GM12878 (cell line): ENCODE data around the gene TMEM63B. TPM values are rescaled to one million over a fixed set of nuclear protein-coding genes. Genes with fewer than 3 reads are reported as not detected.

ENCODE experiments used
- ATAC-seq: fragments of 200-7000 bp; cut with Tn5 transposase; 3 replicates; pipeline ENCODE4 v1.9.1; 2020; ENCODE audit warnings: mild to moderate bottlenecking, moderate library complexity
- BruUV-seq: library from RNA; stranded (reverse); fragments of 400-500 nt; replicated peaks from 2 replicates; lab custom pipeline; 2021; lab: Mats Ljungman, UMichigan
- CTCF ChIA-PET: fragments of 300-600 bp; sonication (Branson Sonifier 250); formaldehyde crosslinking; extraction: SDS; loops from one replicate; lab custom pipeline; 2021; ENCODE audit warnings: inconsistent platforms; lab: Yijun Ruan, JAX
- POLR2A ChIA-PET: fragments of 350-600 bp; formaldehyde crosslinking; extraction: SDS; loops from one replicate; lab custom pipeline; 2021; ENCODE audit warnings: inconsistent platforms; lab: Charles Lee
- RAD21 ChIA-PET: fragments of 300-600 bp; sonication (Branson Sonifier 250); formaldehyde crosslinking; loops from one replicate; lab custom pipeline; 2023; ENCODE audit warnings: antibody characterized with exemption; ENCODE audit not compliant: unreplicated experiment; lab: Charles Lee
- SMC1A ChIA-PET: fragments of 300-600 bp; sonication (Branson Sonifier 250); formaldehyde crosslinking; loops from one replicate; lab custom pipeline; 2023; ENCODE audit not compliant: unreplicated experiment, uncharacterized antibody; lab: Charles Lee
- DNase-seq: peaks from one replicate; pipeline ENCODE4 v3.0.0-alpha.2; 2011; ENCODE audit warnings: low read depth, low spot score
- FAIRE-seq: peaks from 3 replicates; lab custom pipeline; 2011; peaks lifted over from hg19 to GRCh38; lab: Jason Lieb, UNC
- H2AFZ ChIP-seq: 2 replicates; pipeline ENCODE4 v1.6.0; 2011; ENCODE audit warnings: low read depth, low read length, control low read depth; ENCODE audit not compliant: control insufficient read depth
- H3K27ac ChIP-seq: 2 replicates; pipeline ENCODE4 v1.5.1; 2011; ENCODE audit warnings: control low read depth; ENCODE audit not compliant: control insufficient read depth, insufficient read depth
- H3K27me3 ChIP-seq, 2 experiments: replicated peaks in 1 of 2; 2 replicates each; pipeline versions ENCODE4 v1.6.0 to v1.6.1; 2011; ENCODE audit warnings: low read length in 1 of 2; ENCODE audit not compliant: control insufficient read depth in 2 of 2, insufficient read depth in 2 of 2
- H3K36me3 ChIP-seq, 2 experiments: 2 replicates each; pipeline ENCODE4 v1.5.1; 2011; ENCODE audit warnings: low read length in 1 of 2; ENCODE audit not compliant: control insufficient read depth in 2 of 2, insufficient read depth in 2 of 2
- H3K4me1 ChIP-seq: 2 replicates; pipeline ENCODE4 v1.6.1; 2011; ENCODE audit warnings: mild to moderate bottlenecking, low read length, moderate library complexity, mixed read lengths; ENCODE audit not compliant: control insufficient read depth, insufficient read depth
- H3K4me2 ChIP-seq: 2 replicates; pipeline ENCODE4 v1.6.0; 2011; ENCODE audit warnings: control low read depth; ENCODE audit not compliant: control insufficient read depth, insufficient read depth
- H3K4me3 ChIP-seq: fragments of 200-600 bp; sonication (generic); 2 replicates; pipeline ENCODE4 v1.5.1; 2016
- H3K79me2 ChIP-seq: 2 replicates; pipeline ENCODE4 v1.6.0; 2011; ENCODE audit warnings: low read length; ENCODE audit not compliant: control insufficient read depth, insufficient read depth
- H3K9ac ChIP-seq: 2 replicates; pipeline ENCODE4 v1.8.0; 2011; ENCODE audit warnings: low read length, control low read depth, mixed read lengths; ENCODE audit not compliant: control insufficient read depth, insufficient read depth
- H3K9me3 ChIP-seq: replicated peaks from 3 replicates; pipeline ENCODE4 v1.5.1; 2011; ENCODE audit warnings: mild to moderate bottlenecking, low read length; ENCODE audit not compliant: control insufficient read depth, insufficient read depth
- H4K20me1 ChIP-seq: 2 replicates; pipeline ENCODE4 v1.6.0; 2011; ENCODE audit not compliant: control insufficient read depth, insufficient read depth
- FOS ChIP-seq: IDR thresholded peaks from 3 replicates; pipeline ENCODE4 v1.6.1; 2011; ENCODE audit warnings: borderline replicate concordance; ENCODE audit not compliant: insufficient read length; ENCODE audit errors: extremely low read depth
- KDM1A ChIP-seq: fragments of 200-600 bp; sonication (generic); IDR thresholded peaks from 2 replicates; pipeline ENCODE4 v1.6.1; 2016; ENCODE audit warnings: borderline replicate concordance
- LARP7 ChIP-seq: fragments of 450-650 bp; IDR thresholded peaks from 2 replicates; pipeline ENCODE4 v1.6.1; 2017; ENCODE audit warnings: mild to moderate bottlenecking
- NFXL1 ChIP-seq: fragments of 450-650 bp; IDR thresholded peaks from 2 replicates; pipeline ENCODE4 v1.6.1; 2017; ENCODE audit warnings: antibody characterized with exemption, mild to moderate bottlenecking, borderline replicate concordance
- PAX5 ChIP-seq: IDR thresholded peaks from 2 replicates; pipeline ENCODE4 v1.6.1; 2011; ENCODE audit warnings: low read depth, low read length, borderline replicate concordance
- STAT3 ChIP-seq: IDR thresholded peaks from 2 replicates; pipeline ENCODE4 v1.6.1; 2011; ENCODE audit warnings: low read depth, low read length, improper control_type of control experiment
- ZBED1 ChIP-seq: IDR thresholded peaks from 2 replicates; pipeline ENCODE4 v1.6.1; 2016; ENCODE audit warnings: borderline replicate concordance
- WGBS: methylation state at CpG from one replicate; pipeline ENCODE4 v1.1.6; 2016; ENCODE audit warnings: low lambda C conversion rate; ENCODE audit not compliant: insufficient replicate concordance, insufficient coverage; ENCODE audit errors: missing lambda C conversion rate; 5-methylcytosine and 5-hydroxymethylcytosine counted together
- in situ Hi-C: fragments of 300-500 bp; cut with MboI; formaldehyde crosslinking; loops from 9 replicates; pipeline ENCODE4 v1.14.3; 2018; ENCODE audit warnings: mixed read lengths
- intact Hi-C: fragments of 100-400 bp; cut with micrococcal nuclease; formaldehyde crosslinking; loops from one replicate; pipeline ENCODE4 v1.14.2; 2022; ENCODE audit not compliant: unreplicated experiment
- polyA plus RNA-seq, 11 experiments: library from polyadenylated mRNA; depleted of rRNA in 4 of 11; unstranded in 6 of 11; stranded (reverse) in 5 of 11; fragments of >200 nt; fragmentation: Nextera tagmentation in 4 of 11; fragmentation: Illumina TruSeq in 1 of 11; extraction: Ambion mirVana in 4 of 11; extraction: Trizol in 1 of 11; gene quantifications; 1 replicate in 1 of 11; 2 replicates in 10 of 11; pipeline versions ENCODE4 v1.2.1 to v1.2.3, GENCODE V29; 2011 to 2016; ENCODE audit warnings: inconsistent platforms in 2 of 11, missing spikeins in 2 of 11, low read depth in 1 of 11
- total RNA-seq, 4 experiments: library from RNA; depleted of rRNA in 3 of 4; stranded (reverse); fragments of >200 nt in 3 of 4; fragmentation: Illumina TruSeq in 1 of 4; extraction: Trizol in 1 of 4; gene quantifications; 2 replicates each; pipeline versions ENCODE4 v1.2.1 to v1.2.3, GENCODE V29; 2013 to 2021
- TF ChIP-seq, protein P1 (sequence below): fragments of 150-350 bp; IDR thresholded peaks from 2 replicates; pipeline ENCODE4 v1.6.1; 2016; ENCODE audit warnings: low read depth, low read length

TMEM63B gene
- total and polyA plus RNA-seq, 10 of the 15 experiments (the other 5 are each of a cell fraction or from before 2014, with no cell fraction given), result 0.09 to 15.0 (median 7.1) TPM; not detected in 1

DNA sequence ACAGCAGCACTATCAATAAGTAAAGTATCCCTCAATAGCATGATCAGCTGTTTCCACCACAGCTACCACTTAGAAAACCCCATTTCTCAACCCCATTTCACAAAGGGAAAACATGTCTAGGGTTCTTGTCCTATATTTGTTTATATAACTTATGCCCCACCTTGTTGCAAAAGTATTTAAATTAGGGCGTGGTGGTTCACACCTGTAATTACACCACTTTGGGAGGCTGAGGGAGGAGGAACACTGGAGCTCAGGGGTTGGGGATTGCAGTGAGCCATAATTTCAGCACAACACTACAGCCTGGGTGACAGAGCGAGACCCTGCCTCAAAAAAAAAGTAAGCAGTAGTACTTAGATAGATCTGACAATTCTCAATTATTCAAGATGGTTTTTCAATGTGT is 3.8 kb upstream of the TMEM63B start:
- H3K9ac ChIP-seq, result no peak overlapping the region; the same call in 1 of the 2 replicates

More for the DNA sequence above, 3.8 kb upstream of the TMEM63B start:
- WGBS, result 98% methylated on average over 2 of the region's 2 CpGs
- no peak for ATAC-seq
- DNase-seq, result no peak
- in situ Hi-C loops, result no loop called here
- POLR2A ChIA-PET, result interaction anchor here (1.4 kb wide), 1 partner anchor 123 kb away, joined by 4 read pairs; no protein-coding TSS in a partner anchor
- Histone ChIP-seq H3K36me3 (0 out of 4 replicates have a peak, but pooled peaks cover 0 to 6% of the 10 kb centered on the region in 2 experiments), H3K4me1 (peaks cover 37% of the 10 kb centered on the region), H3K4me2 (peak overlapping the region; percentile 96), H2AFZ (no peak overlapping the region), H3K4me3 (peak overlapping the region; percentile 46), H3K27me3 (no peaks in the 10 kb centered on the region), H3K27ac (no peak overlapping the region), H3K79me2 (peaks cover 96% of the 10 kb centered on the region)
- intact Hi-C loops, result no loop called here
- BruUV-seq, result no TSS peak
- CTCF ChIA-PET, result interaction anchor here (0.8 to 1.5 kb wide), 3 partner anchors 24 to 353 kb away, joined by 3 to 4 read pairs (median 4); partner anchors contain the start of gene VEGFA
- TF ChIP-seq ZBED1 (no peak), KDM1A (no peak), PAX5 (no peak), LARP7 (no peak), FOS (no peak), STAT3 (no peak), NFXL1 (no peak)
- TF ChIP-seq, protein P1, sequence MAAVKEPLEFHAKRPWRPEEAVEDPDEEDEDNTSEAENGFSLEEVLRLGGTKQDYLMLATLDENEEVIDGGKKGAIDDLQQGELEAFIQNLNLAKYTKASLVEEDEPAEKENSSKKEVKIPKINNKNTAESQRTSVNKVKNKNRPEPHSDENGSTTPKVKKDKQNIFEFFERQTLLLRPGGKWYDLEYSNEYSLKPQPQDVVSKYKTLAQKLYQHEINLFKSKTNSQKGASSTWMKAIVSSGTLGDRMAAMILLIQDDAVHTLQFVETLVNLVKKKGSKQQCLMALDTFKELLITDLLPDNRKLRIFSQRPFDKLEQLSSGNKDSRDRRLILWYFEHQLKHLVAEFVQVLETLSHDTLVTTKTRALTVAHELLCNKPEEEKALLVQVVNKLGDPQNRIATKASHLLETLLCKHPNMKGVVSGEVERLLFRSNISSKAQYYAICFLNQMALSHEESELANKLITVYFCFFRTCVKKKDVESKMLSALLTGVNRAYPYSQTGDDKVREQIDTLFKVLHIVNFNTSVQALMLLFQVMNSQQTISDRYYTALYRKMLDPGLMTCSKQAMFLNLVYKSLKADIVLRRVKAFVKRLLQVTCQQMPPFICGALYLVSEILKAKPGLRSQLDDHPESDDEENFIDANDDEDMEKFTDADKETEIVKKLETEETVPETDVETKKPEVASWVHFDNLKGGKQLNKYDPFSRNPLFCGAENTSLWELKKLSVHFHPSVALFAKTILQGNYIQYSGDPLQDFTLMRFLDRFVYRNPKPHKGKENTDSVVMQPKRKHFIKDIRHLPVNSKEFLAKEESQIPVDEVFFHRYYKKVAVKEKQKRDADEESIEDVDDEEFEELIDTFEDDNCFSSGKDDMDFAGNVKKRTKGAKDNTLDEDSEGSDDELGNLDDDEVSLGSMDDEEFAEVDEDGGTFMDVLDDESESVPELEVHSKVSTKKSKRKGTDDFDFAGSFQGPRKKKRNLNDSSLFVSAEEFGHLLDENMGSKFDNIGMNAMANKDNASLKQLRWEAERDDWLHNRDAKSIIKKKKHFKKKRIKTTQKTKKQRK, result no peak
- TF ChIP-seq, all 136 proteins: peak for 0
- SMC1A ChIA-PET, result interaction anchor here (0.7 to 1.0 kb wide), 2 partner anchors 14 to 27 kb away, joined by 3 to 4 read pairs; no protein-coding TSS in a partner anchor
- Histone ChIP-seq H4K20me1 (peaks cover 8% of the 10 kb centered on the region), H3K9me3 (no peaks in the 10 kb centered on the region)
- RAD21 ChIA-PET, result interaction anchor here (1.5 kb wide), 1 partner anchor 49 kb away, joined by 5 read pairs; no protein-coding TSS in a partner anchor
- no peak for FAIRE-seq
